HCT116 (cell line): ENCODE results near the gene TAT. TPM values are rescaled to one million over a fixed set of nuclear protein-coding genes. Genes with fewer than 3 reads are reported as not detected.

Source experiments
- ATAC-seq: fragments of 200-7000 bp; cut with Tn5 transposase; 2 replicates; pipeline ENCODE4 v1.9.1; 2020; ENCODE audit warnings: mild to moderate bottlenecking, moderate library complexity
- BruUV-seq: library from RNA; stranded (reverse); fragments of 400-500 nt; replicated peaks from 2 replicates; lab custom pipeline; 2021; lab: Mats Ljungman, UMichigan
- CTCF ChIA-PET: fragments of 300-600 bp; sonication (Branson Sonifier 250); formaldehyde crosslinking; loops from one replicate; lab custom pipeline; 2021; ENCODE audit warnings: antibody characterized with exemption; lab: Charles Lee
- POLR2A ChIA-PET: fragments of 300-600, 350-600 bp; sonication (Branson Sonifier 250); formaldehyde crosslinking; loops from one replicate; lab custom pipeline; 2021; ENCODE audit warnings: antibody characterized with exemption; lab: Charles Lee
- RAD21 ChIA-PET, 2 experiments: fragments of 300-600 bp; sonication (Branson Sonifier 250); formaldehyde crosslinking; loops; one replicate each; lab custom pipeline; 2023; ENCODE audit warnings: low total read pairs in 2 of 2; ENCODE audit not compliant: uncharacterized antibody in 2 of 2, unreplicated experiment in 2 of 2, low non-redundant PET in 1 of 2; lab: Charles Lee
- DNase-seq: peaks from one replicate; pipeline ENCODE4 v3.0.0-alpha.2; 2010; ENCODE audit warnings: low read depth, low spot score
- H2AFZ ChIP-seq: fragments of 200-600 bp; shearing (Covaris generic), sonication (generic); 2 replicates; pipeline ENCODE4 v1.6.1; 2017; ENCODE audit warnings: low read depth, mixed run types, mixed read lengths, antibody characterized with exemption, low read length; ENCODE audit not compliant: poor library complexity, severe bottlenecking
- H3K27ac ChIP-seq: 2 replicates; pipeline ENCODE4 v1.5.1; 2012; ENCODE audit warnings: low read depth, low read length
- H3K27me3 ChIP-seq: fragments of 200-600 bp; sonication (generic); 2 replicates; pipeline ENCODE4 v1.6.1; 2016; ENCODE audit warnings: mixed run types, low read length, mixed read lengths; ENCODE audit not compliant: insufficient read depth
- H3K36me3 ChIP-seq, 2 experiments: fragments of 200-500 bp in 1 of 2; fragments of 200-600 bp in 1 of 2; sonication (Bioruptor generic) in 1 of 2; sonication (generic) in 1 of 2; 2 replicates each; pipeline versions ENCODE4 v1.5.1 to v1.6.1; 2014 to 2016; ENCODE audit warnings: low read length in 2 of 2, inconsistent platforms in 1 of 2, mixed read lengths in 1 of 2, mixed run types in 1 of 2; ENCODE audit not compliant: insufficient read depth in 2 of 2, control insufficient read depth in 1 of 2
- H3K4me1 ChIP-seq, 2 experiments: fragments of 200-600 bp in 1 of 2; sonication (generic) in 1 of 2; 2 replicates each; pipeline versions ENCODE4 v1.5.1 to v1.6.1; 2012 to 2017; ENCODE audit warnings: low read length in 2 of 2, inconsistent platforms in 1 of 2, mild to moderate bottlenecking in 1 of 2, mixed read lengths in 1 of 2, mixed run types in 1 of 2, moderate library complexity in 1 of 2; ENCODE audit not compliant: insufficient read depth in 2 of 2, control insufficient read depth in 1 of 2
- H3K4me2 ChIP-seq: fragments of 200-600 bp; sonication (generic); 2 replicates; pipeline ENCODE4 v1.6.1; 2017; ENCODE audit warnings: mixed run types, low read length, mixed read lengths
- H3K4me3 ChIP-seq, 2 experiments: fragments of 200-600 bp in 1 of 2; sonication (generic) in 1 of 2; replicated peaks in 1 of 2; 2 replicates each; pipeline ENCODE4 v1.5.1; 2011 to 2016; ENCODE audit warnings: low read length in 2 of 2, control low read depth in 1 of 2, low read depth in 1 of 2, mild to moderate bottlenecking in 1 of 2, mixed read lengths in 1 of 2, mixed run types in 1 of 2
- H3K79me2 ChIP-seq: fragments of 200-600 bp; sonication (generic); 2 replicates; pipeline ENCODE4 v1.6.1; 2017; ENCODE audit warnings: mild to moderate bottlenecking, mixed run types, low read length, moderate library complexity, mixed read lengths; ENCODE audit not compliant: insufficient read depth
- H3K9ac ChIP-seq: fragments of 200-600 bp; sonication (generic); 2 replicates; pipeline ENCODE4 v1.6.1; 2016; ENCODE audit warnings: low read length, mixed read lengths
- H3K9me2 ChIP-seq: fragments of 200-600 bp; sonication (generic), shearing (Covaris generic); 2 replicates; pipeline ENCODE4 v1.6.1; 2017; ENCODE audit warnings: mixed run types, mild to moderate bottlenecking, moderate library complexity; ENCODE audit not compliant: insufficient read depth
- H3K9me3 ChIP-seq, 2 experiments: fragments of 200-500 bp in 1 of 2; fragments of 200-600 bp in 1 of 2; sonication (Bioruptor generic) in 1 of 2; sonication (generic) in 1 of 2; 2 replicates each; pipeline ENCODE4 v1.6.1; 2014 to 2017; ENCODE audit warnings: low read length in 2 of 2, mixed read lengths in 2 of 2, inconsistent platforms in 1 of 2, low read depth in 1 of 2, mild to moderate bottlenecking in 1 of 2, mixed run types in 1 of 2, moderate library complexity in 1 of 2; ENCODE audit not compliant: control insufficient read depth in 1 of 2, insufficient read depth in 1 of 2
- H4K20me1 ChIP-seq: fragments of 200-600 bp; sonication (generic), shearing (Covaris generic); 2 replicates; pipeline ENCODE4 v1.6.1; 2017; ENCODE audit warnings: mixed run types, mild to moderate bottlenecking, moderate library complexity; ENCODE audit not compliant: insufficient read depth
- EZH2 ChIP-seq: fragments of 200-600 bp; sonication (generic); IDR thresholded peaks from 2 replicates; pipeline ENCODE4 v1.6.1; 2017; ENCODE audit warnings: antibody characterized with exemption, mixed run types
- EZH2phosphoT487 ChIP-seq: fragments of 200-600 bp; IDR thresholded peaks from 2 replicates; pipeline ENCODE4 v1.6.1; 2018; ENCODE audit warnings: antibody characterized with exemption, borderline replicate concordance
- FOSL1 ChIP-seq: IDR thresholded peaks from 2 replicates; pipeline ENCODE4 v1.6.1; 2012; ENCODE audit warnings: low read depth
- MAX ChIP-seq: IDR thresholded peaks from 2 replicates; pipeline ENCODE4 v1.6.1; 2012
- POLR2AphosphoS5 ChIP-seq: IDR thresholded peaks from 2 replicates; pipeline ENCODE4 v1.6.1; 2011; ENCODE audit warnings: mild to moderate bottlenecking, low read depth, low read length, moderate library complexity
- RAD21 ChIP-seq: IDR thresholded peaks from 2 replicates; pipeline ENCODE4 v1.6.1; 2012; ENCODE audit warnings: low read depth, mild to moderate bottlenecking
- REST ChIP-seq: IDR thresholded peaks from 2 replicates; pipeline ENCODE4 v1.6.1; 2012; ENCODE audit warnings: low read depth
- TCF7L2 ChIP-seq: IDR thresholded peaks from 2 replicates; pipeline ENCODE4 v1.7.0; 2011; ENCODE audit warnings: borderline replicate concordance, inconsistent platforms; ENCODE audit not compliant: insufficient read depth, insufficient read length; ENCODE audit errors: extremely low read depth
- YY1 ChIP-seq: IDR thresholded peaks from 2 replicates; pipeline ENCODE4 v1.6.1; 2011; ENCODE audit warnings: low read length, low read depth, moderate library complexity, mild to moderate bottlenecking; ENCODE audit not compliant: insufficient replicate concordance; ENCODE audit errors: extremely low read depth
- intact Hi-C: fragments of 100-400 bp; cut with micrococcal nuclease; formaldehyde crosslinking; loops from 2 replicates; pipeline ENCODE4 v1.10.0; 2022
- total RNA-seq: library from RNA; stranded (reverse); gene quantifications from one replicate; pipeline ENCODE4 v1.2.1, GENCODE V29; 2021; ENCODE audit not compliant: unreplicated experiment
- TF ChIP-seq, protein P1 (sequence below): IDR thresholded peaks from 2 replicates; pipeline ENCODE4 v1.6.1; 2012

The TAT gene
- total RNA-seq, 1 experiment from 2014 or later: 0.91 TPM

DNA sequence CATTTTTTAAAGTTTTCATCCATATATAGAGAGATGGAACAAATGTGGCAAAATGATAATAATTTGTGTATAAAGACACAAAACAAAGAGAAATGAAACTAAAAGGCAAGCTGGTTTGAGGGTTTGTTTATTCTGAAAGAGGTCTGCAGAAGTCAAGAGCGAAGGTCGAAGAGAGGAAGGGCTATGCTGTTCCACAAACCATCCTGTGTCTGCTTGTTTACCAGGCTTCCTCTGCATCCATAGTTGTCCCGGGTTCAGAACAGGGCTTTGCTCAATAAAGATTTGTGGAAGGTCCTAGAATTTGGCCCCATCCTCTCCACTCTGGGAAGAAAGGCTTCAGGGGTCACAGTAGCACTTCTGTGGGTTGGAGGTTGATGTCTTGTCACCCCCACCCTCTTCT, 46.7 kb upstream of the TAT start:
- H3K4me3 ChIP-seq: no peak overlapping the region
- no peaks in the 10 kb centered on the region for H3K27me3 ChIP-seq
- 0 out of 4 replicates have a peak, but pooled peaks cover 0 to 2% of the 10 kb centered on the region in 2 experiments for H3K36me3 ChIP-seq
- no peak overlapping the region for H3K9ac ChIP-seq
- RAD21 ChIA-PET: no interaction called here
- no TSS peak for BruUV-seq
- H4K20me1 ChIP-seq: no peaks in the 10 kb centered on the region
- H3K4me2 ChIP-seq: no peak overlapping the region
- CTCF ChIA-PET: interaction anchor here (1.9 kb wide), 1 partner anchor 13 kb away, joined by 6 read pairs; no protein-coding TSS in a partner anchor
- TF ChIP-seq MAX: no peak
- TF ChIP-seq RAD21: no peak
- TF ChIP-seq, protein P1, sequence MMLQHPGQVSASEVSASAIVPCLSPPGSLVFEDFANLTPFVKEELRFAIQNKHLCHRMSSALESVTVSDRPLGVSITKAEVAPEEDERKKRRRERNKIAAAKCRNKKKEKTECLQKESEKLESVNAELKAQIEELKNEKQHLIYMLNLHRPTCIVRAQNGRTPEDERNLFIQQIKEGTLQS: no peak
- no peak for TF ChIP-seq REST
- TF ChIP-seq EZH2: no peak
- no peak for TF ChIP-seq POLR2AphosphoS5
- TF ChIP-seq TCF7L2: no peak
- TF ChIP-seq FOSL1: no peak
- TF ChIP-seq YY1: no peak
- no peak for TF ChIP-seq EZH2phosphoT487
- TF ChIP-seq, all 23 proteins: peak for 0
- Histone ChIP-seq H3K4me1 (peaks cover 7 to 12% of the 10 kb centered on the region in 2 experiments; a peak in 3 of 4 replicates), H3K9me3 (no peaks in the 10 kb centered on the region), H2AFZ (no peak overlapping the region), H3K27ac (no peak overlapping the region), H3K79me2 (peaks cover 23% of the 10 kb centered on the region), H3K9me2 (no peaks in the 10 kb centered on the region)
- intact Hi-C loops: no loop called here
- POLR2A ChIA-PET: no interaction called here
- DNase-seq (no peak), ATAC-seq (no peak)
